Endodermal cell (in vitro differentiated cells): Measurements from ENCODE around the gene BRDT. TPM values are rescaled to one million over a fixed set of nuclear protein-coding genes. Genes with fewer than 3 reads are reported as not detected.

Experiments
- DNase-seq: peaks from one replicate; pipeline ENCODE4 v3.0.0-alpha.2; 2017
- H3K27ac ChIP-seq: 2 replicates; pipeline ENCODE4 v1.5.1; 2013; ENCODE audit warnings: mild to moderate bottlenecking, low read depth, low read length, moderate library complexity
- H3K27me3 ChIP-seq: 2 replicates; pipeline ENCODE4 v1.6.1; 2013; ENCODE audit warnings: mild to moderate bottlenecking, low read length, moderate library complexity; ENCODE audit not compliant: insufficient read depth, control insufficient read depth, poor library complexity, severe bottlenecking
- H3K36me3 ChIP-seq: 2 replicates; pipeline ENCODE4 v1.7.0; 2013; ENCODE audit warnings: mild to moderate bottlenecking, low read length, moderate library complexity; ENCODE audit not compliant: control insufficient read depth, insufficient read depth
- H3K4me1 ChIP-seq: one replicate; pipeline ENCODE4 v1.7.0; 2013; ENCODE audit warnings: low read length; ENCODE audit not compliant: control insufficient read depth, insufficient read depth
- H3K4me3 ChIP-seq: 2 replicates; pipeline ENCODE4 v1.5.1; 2013; ENCODE audit warnings: mild to moderate bottlenecking, low read length, moderate library complexity
- H3K9ac ChIP-seq: 2 replicates; pipeline ENCODE4 v1.6.1; 2013; ENCODE audit warnings: mild to moderate bottlenecking, low read length, moderate library complexity; ENCODE audit not compliant: poor library complexity, severe bottlenecking; ENCODE audit errors: extremely low read depth
- H3K9me3 ChIP-seq: 2 replicates; pipeline ENCODE4 v1.6.1; 2013; ENCODE audit warnings: mild to moderate bottlenecking, low read length, moderate library complexity; ENCODE audit not compliant: control insufficient read depth
- H3K27ac Mint-ChIP-seq: 2 replicates; pipeline ENCODE4 v1.8.0; 2020; ENCODE audit warnings: mixed read lengths
- H3K27me3 Mint-ChIP-seq: 2 replicates; pipeline ENCODE4 v1.8.0; 2021; ENCODE audit warnings: mild to moderate bottlenecking, mixed read lengths; ENCODE audit not compliant: insufficient read depth
- H3K36me3 Mint-ChIP-seq: 2 replicates; pipeline ENCODE4 v1.8.0; 2020; ENCODE audit warnings: low read depth, mixed read lengths
- H3K4me1 Mint-ChIP-seq: 2 replicates; pipeline ENCODE4 v1.8.0; 2020; ENCODE audit warnings: mixed read lengths
- H3K4me3 Mint-ChIP-seq: 2 replicates; pipeline ENCODE4 v1.8.0; 2020; ENCODE audit warnings: mild to moderate bottlenecking, moderate library complexity, mixed read lengths
- H3K9me3 Mint-ChIP-seq: 2 replicates; pipeline ENCODE4 v1.8.0; 2020; ENCODE audit warnings: mild to moderate bottlenecking, mixed read lengths
- WGBS, 2 experiments: methylation state at CpG; one replicate each; pipeline versions ENCODE4 v1.1.5 to v1.1.7; 2013; ENCODE audit warnings: missing lambda C conversion rate in 2 of 2, mixed read lengths in 1 of 2; ENCODE audit not compliant: insufficient coverage in 1 of 2, insufficient read length in 1 of 2; 5-methylcytosine and 5-hydroxymethylcytosine counted together
- total RNA-seq, 2 donors: library from RNA; stranded (reverse); fragmentation: NEBNext Ultra II Directional in 1 of 2; extraction: Animal tissue kit (Norgen Biotek cat#: 25700) in 1 of 2; gene quantifications; 2 replicates in 1 of 2; 3 replicates in 1 of 2; pipeline ENCODE4 v1.2.1, GENCODE V29; 2021
- TF ChIP-seq, protein P1 (sequence below): fragments of 200-600 bp; sonication (generic); conservative IDR thresholded peaks from 2 replicates; pipeline ENCODE4 v1.5.0; 2021; ENCODE audit warnings: antibody characterized with exemption, mild to moderate bottlenecking

BRDT gene
- total RNA-seq, 2 donors from 2014 or later: 2.3 to 4.4 TPM

GRCh38 chr1:91958926-91959325 lies 9.7 kb downstream of the BRDT start:
- no peak overlapping the region for H3K4me3 Mint-ChIP-seq
- 71 to 100% methylated on average over 1 of the region's 5 CpGs for WGBS, 2 experiments
- H3K9me3 ChIP-seq: no peaks in the 10 kb centered on the region
- DNase-seq: no peak
- no peaks in the 10 kb centered on the region for H3K27me3 Mint-ChIP-seq
- TF ChIP-seq, protein P1, sequence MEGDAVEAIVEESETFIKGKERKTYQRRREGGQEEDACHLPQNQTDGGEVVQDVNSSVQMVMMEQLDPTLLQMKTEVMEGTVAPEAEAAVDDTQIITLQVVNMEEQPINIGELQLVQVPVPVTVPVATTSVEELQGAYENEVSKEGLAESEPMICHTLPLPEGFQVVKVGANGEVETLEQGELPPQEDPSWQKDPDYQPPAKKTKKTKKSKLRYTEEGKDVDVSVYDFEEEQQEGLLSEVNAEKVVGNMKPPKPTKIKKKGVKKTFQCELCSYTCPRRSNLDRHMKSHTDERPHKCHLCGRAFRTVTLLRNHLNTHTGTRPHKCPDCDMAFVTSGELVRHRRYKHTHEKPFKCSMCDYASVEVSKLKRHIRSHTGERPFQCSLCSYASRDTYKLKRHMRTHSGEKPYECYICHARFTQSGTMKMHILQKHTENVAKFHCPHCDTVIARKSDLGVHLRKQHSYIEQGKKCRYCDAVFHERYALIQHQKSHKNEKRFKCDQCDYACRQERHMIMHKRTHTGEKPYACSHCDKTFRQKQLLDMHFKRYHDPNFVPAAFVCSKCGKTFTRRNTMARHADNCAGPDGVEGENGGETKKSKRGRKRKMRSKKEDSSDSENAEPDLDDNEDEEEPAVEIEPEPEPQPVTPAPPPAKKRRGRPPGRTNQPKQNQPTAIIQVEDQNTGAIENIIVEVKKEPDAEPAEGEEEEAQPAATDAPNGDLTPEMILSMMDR: no peak
- H3K9me3 Mint-ChIP-seq: no peaks in the 10 kb centered on the region
- H3K27me3 ChIP-seq: no peaks in the 10 kb centered on the region
- no peaks in the 10 kb centered on the region for H3K36me3 Mint-ChIP-seq
- no peak overlapping the region for H3K27ac Mint-ChIP-seq
- no peak overlapping the region for H3K27ac ChIP-seq
- H3K4me1 Mint-ChIP-seq: no peaks in the 10 kb centered on the region
- no peak overlapping the region for H3K4me3 ChIP-seq
- no peaks in the 10 kb centered on the region for H3K36me3 ChIP-seq
- H3K4me1 ChIP-seq: no peaks in the 10 kb centered on the region
- no peak overlapping the region for H3K9ac ChIP-seq

DNA sequence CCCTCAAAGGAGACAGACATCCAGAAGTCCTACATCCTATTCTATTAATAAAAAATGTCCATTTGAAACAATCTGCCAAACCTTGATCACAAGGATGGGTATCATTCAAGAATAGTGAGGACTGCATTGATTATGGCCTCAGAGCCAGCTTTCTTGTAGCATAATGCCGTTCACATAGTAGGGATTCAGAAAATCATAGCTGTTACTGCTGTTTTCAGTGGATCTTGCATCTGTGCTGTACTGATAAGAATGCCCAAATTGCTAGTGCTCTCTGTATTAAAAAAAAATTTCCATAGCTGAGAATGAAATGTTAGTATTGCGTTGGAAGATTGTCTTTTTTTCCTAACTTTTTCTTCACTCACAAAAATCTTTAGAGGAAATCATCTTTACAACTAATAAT lies 19.1 kb downstream of the BRDT start:
- H3K27ac Mint-ChIP-seq: no peak overlapping the region
- H3K4me3 Mint-ChIP-seq: no peak overlapping the region
- Histone ChIP-seq H3K27ac (no peak overlapping the region), H3K27me3 (no peaks in the 10 kb centered on the region), H3K9me3 (no peaks in the 10 kb centered on the region), H3K4me3 (no peak overlapping the region), H3K4me1 (no peaks in the 10 kb centered on the region), H3K36me3 (no peaks in the 10 kb centered on the region), H3K9ac (no peak overlapping the region)
- TF ChIP-seq, protein P1: no peak
- H3K27me3 Mint-ChIP-seq: no peaks in the 10 kb centered on the region
- no peak for DNase-seq
- H3K4me1 Mint-ChIP-seq: no peaks in the 10 kb centered on the region
- no peaks in the 10 kb centered on the region for H3K36me3 Mint-ChIP-seq
- no peaks in the 10 kb centered on the region for H3K9me3 Mint-ChIP-seq
- WGBS, 2 experiments: 86 to 100% methylated on average over 1 of the region's 2 CpGs

DNA sequence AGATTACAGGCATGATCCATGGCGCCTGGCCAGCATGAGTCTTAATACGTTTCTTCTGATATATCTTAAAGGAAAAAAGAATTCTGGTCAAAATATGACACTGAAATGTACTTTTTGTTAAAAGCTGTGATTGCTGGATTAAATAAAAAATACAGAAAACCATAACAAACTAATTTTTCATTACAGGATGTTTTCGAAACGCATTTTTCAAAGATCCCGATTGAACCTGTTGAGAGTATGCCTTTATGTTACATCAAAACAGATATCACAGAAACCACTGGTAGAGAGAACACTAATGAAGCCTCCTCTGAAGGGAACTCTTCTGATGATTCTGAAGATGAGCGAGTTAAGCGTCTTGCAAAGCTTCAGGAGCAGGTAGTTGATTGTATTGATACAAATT lies 30.2 kb downstream of the BRDT start:
- Histone ChIP-seq H3K36me3 (no peaks in the 10 kb centered on the region), H3K4me1 (no peaks in the 10 kb centered on the region), H3K9me3 (no peaks in the 10 kb centered on the region), H3K27me3 (no peaks in the 10 kb centered on the region), H3K4me3 (no peak overlapping the region), H3K27ac (no peak overlapping the region), H3K9ac (no peak overlapping the region)
- Mint-ChIP-seq H3K4me1 (no peaks in the 10 kb centered on the region), H3K36me3 (no peaks in the 10 kb centered on the region), H3K4me3 (no peak overlapping the region), H3K27me3 (no peaks in the 10 kb centered on the region), H3K27ac (no peak overlapping the region), H3K9me3 (no peaks in the 10 kb centered on the region)
- TF ChIP-seq, protein P1: no peak
- WGBS, 2 experiments: 83 to 92% methylated on average over 1 to 7 of the region's 7 CpGs
- DNase-seq: no peak
